Measurements from ENCODE around the gene URB1.
"Not testable (repeated sequence)": the region's sequence is repeated elsewhere in the genome, so short reads cannot be mapped to it uniquely, and the experiment has no call there.

Gene URB1

DNA sequence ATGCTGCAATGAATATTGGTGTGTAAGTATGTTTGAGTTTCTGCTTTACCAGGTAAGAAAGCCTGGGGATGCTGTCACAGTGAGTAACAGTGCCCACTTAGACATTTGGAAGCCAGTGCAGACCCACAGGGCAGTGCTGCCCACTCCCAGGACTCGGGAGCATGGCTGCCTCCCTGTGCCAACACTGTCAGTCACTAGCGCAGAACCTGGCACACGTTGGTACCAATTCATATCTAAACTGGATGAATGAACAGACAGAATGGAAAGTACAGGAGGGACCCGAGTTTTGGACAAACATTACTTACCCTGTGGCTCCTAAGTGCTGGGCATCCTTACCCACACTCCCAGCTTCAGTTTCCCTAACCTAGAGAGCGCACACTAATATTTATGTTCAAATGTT lies 18.1 kb upstream of the URB1 start:
- no peak for DNase-seq

DNA sequence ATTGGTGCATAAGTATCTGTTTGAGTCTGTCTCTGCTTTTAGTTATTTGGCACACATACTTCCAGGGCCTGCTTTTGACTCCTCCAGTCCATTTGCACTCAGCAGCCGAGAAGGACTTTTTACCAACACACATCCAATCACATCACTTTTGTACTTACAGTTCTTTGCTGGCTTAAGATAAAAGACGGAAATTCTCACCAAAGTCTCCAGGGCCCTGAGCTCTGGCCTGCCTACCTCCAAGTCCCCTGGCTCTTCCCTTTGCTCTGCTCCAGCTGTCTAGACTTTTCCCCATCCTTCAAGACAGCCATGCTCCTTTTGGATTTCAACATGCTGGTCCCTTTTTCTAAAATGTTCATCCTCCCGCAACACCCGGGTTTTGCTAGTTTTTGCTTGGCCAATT lies 17.5 kb upstream of the URB1 start:
- no peak for DNase-seq

DNA sequence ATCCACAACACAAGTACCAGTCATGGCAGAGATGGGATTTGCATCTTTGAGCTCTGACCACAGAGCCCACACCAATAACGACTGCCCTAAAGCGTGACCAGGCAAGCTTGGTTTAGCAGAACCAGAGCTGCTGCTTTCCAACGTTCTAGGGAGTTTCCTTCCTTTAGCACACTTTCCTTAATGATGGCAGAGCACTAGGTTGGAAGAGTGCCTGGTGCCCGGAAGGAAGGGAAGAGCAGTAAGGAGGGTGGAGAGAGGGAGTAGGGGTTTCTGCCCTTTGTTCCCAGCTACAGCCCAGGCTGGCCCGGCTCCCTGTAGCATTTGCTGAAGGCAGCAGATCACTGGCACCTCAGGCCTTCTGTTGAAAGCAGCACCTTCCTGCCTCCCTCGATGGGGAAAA lies 13.6 kb upstream of the URB1 start:
- DNase-seq, result no peak

DNA sequence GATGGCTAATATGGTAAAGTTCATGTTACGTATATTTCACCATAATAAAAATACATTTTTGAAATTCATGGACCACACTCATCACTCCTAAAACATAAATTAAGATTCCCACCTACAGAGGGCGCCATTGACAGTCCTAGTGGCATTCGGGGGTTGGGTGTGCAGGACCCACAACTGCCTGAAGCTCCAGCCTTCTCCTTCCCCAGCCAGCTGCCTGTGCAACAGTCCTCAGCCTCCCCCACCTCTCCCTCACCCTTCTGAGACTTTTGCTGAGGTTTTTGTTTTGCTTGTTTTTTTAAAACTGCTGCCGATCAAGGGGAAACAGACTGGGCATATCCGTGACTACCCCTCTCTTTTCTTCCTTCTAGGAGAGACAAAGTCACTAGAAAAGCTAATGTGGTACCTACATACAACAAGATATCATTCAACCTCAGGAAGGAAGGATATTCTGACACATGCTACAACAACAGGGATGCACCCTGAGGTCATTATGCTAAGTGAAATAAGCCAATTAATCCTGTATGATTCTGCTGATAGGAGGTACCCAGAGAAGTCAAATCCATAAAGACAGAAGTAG lies 10.5 kb upstream of the URB1 start:
- DNase-seq, result no peak

DNA sequence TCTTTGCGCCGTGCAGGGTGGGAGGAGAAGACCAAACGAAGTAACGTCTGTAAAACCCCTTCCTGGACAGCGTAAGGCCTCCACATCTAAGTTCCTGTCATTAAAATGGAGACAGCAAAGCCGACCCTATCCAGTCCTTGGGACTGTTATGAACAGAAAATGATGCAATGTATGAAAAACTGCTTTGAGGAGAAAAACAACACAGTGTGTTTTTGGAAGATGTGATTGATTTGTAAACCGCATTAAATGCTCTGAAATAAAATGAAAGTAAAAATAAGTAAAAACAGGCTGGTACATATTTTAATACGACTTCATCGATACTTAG lies 827 bp upstream of the URB1 start:
- DNase-seq, result no peak

DNA sequence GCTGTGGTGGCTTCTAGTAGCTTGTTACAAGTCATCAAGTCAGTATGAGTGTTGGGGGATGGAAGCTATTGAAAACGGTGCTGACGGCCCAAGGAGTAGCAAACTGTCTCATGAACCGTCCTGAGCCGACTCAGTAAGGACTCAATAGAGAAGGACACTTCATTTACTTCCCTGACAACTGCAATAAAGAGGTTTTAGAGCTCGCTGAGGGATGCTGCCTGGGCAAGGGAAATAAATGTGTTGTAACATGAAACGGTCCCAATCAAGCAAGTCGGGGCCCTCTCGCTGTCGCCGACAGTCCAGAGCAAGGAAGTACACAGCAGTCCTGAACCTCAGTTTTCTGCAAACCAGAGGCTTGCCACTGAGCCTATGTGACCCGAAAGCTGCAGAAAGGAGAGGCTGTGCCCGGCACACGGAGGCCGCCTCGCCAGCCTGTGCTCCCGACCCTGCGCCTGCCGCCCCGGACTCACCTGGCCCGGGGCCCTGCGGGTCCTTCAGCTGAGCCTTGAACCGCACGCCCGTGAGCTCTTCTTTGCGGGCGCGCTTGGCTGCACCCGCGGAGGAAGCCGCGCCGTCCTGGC lies 423 bp downstream of the URB1 start:
- DNase-seq, result no peak

DNA sequence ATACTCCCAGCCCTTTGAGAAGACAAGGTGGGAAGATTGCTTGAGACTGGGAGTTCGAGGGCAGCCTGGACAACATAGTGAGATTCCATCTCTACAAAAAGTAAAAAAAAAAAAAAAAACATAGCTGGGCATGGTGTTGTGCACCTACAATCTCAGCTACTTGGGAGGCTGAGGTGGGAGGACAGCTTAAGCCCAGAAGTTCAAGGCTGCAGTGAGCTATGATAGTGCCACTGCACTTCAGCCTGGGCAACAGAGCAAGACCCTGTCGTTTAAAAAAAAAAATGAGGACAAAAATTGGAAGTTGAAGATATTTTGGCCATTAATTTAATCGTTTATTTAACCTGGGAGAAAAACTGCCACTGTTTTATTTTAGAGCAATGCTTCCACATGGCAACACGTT lies 1.1 kb downstream of the URB1 start:
- DNase-seq, result no peak

DNA sequence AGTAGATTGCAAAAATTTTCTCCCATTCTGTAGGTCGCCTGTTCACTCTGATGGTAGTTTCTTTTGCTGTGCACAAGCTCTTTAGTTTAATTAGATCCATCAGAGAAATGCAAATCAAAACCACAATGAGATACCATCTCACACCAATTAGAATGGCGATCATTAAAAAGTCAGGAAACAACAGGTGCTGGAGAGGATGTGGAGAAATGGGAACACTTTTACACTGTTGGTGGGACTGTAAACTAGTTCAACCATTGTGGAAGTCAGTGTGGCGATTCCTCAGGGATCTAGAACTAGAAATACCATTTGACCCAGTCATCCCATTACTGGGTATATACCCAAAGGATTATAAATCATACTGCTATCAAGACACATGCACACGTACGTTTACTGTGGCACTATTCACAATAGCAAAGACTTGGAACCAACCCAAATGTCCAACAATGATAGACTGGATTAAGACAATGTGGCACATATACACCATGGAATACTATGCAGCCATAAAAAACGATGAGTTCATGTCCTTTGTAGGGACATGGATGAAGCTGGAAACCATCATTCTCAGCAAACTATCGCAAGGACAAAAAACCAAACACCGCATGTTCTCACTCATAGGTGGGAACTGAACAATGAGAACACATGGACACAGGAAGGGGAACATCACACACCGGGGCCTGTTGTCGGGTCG lies 2.1 kb downstream of the URB1 start:
- not testable (repeated sequence) for DNase-seq

DNA sequence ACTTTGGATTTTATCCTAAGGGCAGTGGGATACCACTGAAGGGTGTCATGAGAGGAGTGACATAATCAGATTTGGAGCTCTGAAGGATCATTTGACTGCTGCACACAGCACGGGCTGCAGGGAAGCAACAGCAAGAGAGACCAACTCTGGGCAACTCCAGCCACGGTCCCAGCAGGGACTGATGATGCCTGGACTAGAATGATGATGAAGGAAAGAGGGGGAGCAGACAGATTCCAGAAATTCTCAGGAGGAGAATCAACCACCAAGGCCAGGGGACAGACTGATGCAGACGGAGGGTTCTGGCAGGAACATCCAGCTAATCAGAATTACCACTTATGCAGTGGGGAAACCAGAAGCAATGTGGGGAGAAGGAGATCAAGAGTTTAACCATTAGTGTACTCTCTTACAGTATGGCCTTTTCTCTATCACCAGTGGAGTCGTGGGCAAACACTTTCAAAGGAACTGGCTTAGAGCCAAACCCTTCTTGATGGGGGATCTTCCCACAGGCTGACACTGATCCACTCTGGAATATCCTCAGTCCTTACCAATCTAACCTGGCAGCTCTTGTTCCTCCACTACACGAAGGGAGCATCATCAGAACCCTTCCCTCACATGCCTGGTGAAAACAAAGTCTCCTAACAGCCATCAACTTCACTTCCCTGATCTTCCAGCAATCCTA lies 3.3 kb downstream of the URB1 start:
- no peak for DNase-seq

DNA sequence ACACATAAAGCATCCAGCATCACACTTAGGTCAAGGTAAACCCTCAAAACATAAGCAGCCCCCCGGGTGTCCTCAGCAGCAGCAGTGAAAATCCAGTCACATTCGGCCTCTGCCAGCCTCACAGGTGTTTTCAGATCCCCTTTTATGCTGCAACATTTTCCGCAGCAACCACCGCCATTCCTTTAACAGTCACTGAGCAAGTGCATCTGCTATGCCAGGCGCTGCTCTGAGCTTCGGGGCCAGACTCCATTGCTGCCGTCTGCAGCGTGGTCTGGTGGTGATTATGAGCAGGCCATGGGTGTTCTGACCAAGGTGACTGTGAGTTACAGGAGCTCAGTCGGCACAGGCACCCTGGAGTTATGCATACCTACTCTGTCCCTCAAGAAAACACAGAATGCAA lies 4.5 kb downstream of the URB1 start:
- no peak for DNase-seq

DNA sequence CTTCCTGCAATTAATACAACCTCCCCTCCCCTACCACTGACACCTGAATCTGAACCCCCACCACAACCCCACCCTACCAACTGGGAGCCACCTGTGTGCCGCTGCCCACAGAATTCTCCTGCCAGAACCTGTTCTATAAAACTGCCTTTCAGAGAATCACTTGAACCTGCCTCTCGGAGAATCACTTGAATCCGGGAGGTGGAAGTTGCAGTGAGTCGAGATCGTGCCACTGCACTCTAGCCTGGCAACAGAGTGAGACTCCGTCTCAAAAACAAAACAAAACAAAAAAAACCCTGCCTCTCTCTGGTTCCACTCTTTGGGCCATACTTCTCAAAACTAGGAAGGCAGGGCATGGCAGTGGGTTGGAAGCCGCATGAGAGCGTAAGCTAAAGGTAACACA lies 5.7 kb downstream of the URB1 start:
- no peak for DNase-seq

DNA sequence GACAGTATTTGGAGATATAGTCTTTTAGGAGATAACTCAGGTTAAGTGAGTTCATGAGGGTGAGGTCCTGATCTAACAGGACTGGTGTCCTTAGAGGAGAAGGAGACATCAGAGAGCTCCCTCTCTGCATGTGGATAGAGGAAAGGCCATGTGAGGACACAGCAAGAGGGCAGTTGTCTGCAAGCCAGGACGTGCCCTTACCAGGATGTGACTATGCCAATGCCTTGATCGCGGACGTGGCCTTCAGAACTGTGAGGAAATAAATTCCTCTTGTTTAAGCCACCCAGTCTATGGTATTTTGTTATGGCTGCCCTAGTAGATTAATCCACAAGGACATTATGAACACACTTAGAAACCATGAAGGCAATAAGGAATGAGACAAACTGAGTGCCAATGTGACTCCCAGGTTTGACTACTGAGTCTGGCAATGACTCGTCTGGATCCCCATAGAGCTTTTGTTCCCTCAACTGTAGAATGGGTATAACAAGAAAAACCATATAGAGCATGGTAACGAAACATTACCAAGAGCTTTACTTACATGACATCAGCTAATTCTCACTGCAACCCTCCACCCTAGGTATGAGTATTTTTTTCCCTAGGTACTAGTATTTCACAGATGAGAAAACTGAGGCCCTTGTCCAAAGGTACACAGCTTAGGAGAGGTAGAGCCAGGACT lies 6.5 kb downstream of the URB1 start:
- DNase-seq, result no peak

DNA sequence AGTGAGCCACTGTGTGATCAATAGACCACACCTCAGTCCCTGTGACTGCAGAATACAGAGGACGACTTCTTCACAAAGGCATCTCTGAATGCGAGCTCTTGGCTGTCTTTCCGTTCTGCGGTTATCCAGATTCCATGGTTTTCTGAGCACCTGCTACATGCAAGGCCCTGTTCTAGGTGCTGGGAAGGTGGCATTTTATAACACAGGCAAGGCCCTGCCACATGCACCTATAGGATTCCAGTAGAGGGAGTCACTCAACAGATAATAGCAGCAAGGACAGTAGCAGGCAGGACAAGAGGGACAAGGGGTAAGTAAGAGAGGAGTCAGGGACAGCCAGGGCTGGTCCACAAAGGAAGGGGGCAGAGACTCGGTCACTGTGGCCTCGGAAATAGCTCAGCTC lies 9.0 kb downstream of the URB1 start:
- no peak for DNase-seq

DNA sequence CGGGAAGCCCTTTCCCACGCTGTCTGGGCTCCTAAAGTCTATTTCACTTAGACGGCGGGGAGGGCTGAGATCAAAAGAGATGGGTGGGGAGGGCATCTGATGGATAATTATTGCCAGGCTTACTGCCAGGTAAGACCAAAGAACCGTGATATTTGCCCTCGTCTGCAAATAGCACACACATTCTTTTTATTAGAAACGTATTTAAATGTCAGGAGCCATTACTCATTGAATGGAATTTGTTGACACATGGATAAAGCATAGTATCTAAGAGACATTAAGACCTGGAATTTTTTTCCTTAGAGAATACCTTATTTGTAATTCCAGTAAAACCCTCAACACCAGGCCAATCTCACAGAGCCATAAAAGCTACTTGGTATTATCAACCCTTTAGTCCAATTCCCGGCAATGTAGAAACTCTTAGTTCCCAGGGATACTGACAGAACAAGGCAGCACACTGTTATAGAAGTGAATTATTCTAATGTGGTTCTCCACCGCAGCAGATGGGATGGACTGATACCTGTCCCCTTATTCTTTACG lies 10.6 kb downstream of the URB1 start:
- DNase-seq, result no peak

DNA sequence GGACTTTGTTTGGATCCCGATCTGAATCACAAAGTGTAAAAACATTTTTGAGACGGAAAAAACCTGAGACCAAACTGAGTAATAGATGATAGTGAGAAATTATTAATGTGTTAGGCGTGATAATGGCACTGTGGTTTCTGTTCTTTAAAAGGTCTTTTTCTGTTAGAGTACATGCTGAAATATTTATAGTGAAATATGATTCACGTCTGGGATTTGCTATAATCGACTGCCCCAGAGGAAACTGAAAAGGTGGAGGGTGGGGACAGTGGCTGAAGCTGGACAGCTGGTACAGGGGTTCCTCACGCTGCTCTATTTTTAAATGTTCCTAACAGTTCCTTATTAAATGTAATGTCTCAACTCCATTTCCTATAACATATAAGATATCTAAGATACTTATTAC lies 11.2 kb downstream of the URB1 start:
- DNase-seq, result no peak

DNA sequence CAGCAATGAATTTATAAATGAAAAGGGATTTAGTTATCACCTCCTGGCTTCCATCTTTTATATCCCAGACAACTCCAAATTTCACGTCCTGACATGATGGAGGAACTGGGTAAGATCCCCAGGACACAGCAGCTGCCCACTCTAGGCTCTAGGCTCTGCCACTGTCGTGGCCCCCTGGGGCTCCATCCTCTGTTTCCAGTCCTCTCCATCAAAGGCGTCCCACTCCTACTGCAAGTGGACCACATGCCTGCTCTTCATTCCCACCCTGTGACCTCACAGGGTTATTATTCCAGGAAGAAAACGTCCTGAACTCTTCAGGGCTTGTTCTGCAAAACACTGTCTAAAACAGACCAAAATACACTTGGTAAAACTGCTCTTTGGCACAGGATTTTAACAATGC lies 11.9 kb downstream of the URB1 start:
- no peak for DNase-seq

DNA sequence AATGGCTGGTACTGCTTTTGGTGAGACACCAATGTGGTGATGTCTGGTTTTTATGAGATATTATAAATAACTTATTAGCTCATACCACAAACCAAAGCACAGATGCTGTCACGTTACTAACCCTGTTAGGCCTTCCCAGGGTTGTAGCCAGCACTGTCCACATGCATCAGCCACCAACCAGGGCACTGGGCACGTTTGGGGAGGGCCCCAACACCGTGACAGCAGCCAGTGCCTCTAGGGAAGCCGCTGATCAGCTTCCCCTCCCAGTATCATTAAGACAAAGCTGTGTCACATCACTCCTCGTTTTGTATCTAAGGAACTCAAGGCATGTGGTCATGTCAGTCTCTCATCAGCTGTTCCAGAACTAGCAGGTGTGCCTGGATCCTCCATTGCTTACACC lies 13.9 kb downstream of the URB1 start:
- no peak for DNase-seq

DNA sequence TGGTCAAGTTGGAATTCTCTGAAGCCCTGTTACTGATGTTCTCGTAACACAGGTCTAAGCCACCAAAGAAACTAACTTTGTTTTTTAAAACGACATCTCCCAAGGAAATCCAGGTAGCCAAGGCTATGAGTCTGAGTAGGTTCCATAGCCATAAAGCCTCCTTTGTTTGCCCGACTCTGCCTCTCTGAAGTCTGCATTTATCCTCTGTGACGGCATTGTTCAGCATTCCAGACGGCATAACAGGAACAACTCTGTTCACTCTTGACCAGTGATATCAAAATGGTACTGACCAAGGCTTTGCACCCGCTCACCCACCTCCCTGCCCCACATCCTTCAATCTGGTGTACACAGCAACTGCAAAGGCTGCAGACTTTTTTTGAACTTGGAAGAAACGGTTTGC lies 14.8 kb downstream of the URB1 start:
- DNase-seq, result no peak

DNA sequence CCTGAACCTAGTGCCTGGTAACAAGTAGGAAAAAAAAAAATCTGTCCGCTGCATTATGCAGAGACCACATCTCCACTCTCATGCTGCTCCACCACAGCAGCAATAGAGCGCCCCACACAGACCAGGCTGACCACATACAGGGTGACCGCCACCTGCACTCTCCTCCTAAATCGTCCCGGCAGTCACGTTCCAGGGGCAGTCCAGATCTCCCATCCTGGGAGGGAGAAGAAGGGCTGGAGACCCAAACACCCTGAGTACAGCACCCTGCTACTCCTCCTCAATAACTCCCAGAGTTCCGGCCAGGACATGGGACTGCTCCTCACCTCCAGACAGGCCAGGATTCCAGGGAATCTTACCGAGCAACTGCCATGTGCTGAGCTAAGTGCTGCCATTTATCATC lies 15.3 kb downstream of the URB1 start:
- no peak for DNase-seq

DNA sequence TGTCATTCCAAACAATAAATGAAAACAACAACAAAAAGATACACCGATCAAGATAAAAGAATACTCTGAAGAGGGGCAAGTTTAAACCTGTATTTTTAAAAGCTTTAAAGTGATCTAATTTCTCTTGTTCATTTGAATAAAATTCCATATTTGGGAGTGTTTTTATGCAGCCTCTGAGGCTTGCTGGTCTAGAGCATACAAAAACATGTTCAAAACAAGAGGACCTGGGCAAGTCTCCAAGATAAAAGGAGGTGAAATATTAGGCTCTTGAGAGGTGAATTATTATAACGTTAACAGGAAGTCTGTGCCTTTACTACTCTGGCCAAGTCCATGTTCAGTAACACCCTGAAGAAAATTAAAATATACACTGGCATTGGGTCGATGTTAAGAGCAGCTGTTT lies 20.1 kb downstream of the URB1 start:
- no peak for DNase-seq

DNA sequence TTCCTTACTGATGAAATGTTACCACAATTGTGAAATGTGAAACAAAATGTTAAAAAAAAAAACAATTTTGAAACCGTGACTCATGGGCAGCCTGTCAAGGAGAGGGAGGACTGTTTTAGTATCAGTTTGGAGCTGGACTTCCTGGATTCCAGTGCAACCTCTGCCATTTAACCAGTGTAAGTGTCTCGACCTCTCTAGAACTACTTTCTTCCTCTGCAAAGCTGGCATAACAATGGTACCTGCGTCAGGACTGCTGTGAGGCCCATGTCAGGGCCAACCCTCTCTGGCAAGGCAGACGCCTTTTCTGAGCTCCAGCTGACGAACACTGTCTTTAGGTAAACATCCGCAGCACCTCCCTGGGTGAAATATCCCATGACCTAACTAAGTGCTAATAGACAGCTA lies 20.9 kb downstream of the URB1 start:
- DNase-seq, result no peak

DNA sequence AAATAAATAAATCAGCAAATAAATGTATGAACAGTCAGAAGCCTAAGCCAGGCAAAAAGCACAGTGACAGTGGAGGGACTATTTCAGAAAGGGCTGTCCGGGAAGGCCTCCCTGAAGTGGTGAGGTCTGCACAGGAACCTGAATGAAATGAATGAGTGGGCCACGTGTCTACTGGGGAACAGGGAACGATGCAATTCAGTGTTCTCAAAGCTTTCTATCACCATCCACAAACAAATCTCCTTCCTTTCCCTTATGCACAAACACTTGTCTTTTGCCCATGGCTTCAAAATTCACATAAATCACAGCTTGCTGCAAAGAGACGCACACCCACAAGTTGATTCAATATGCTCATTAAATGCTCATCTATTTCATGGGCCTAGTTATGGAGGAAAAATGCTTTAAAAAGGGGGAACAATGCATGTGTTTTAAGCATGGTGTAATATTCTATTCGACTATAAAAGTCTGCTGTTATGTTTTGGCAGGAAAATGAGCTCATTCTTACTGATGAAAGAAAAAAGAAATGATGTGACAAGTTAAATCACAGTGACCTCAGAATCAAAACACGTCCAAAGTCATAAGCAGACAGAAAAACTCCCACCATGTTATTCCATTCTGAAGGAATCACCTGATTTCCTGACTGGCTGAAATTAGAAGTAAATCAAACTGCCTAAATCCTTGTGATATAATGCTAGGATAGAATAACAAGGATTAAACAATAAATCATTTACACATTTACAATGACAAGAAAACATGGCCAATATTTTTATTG lies 21.6 kb downstream of the URB1 start:
- DNase-seq, result no peak

DNA sequence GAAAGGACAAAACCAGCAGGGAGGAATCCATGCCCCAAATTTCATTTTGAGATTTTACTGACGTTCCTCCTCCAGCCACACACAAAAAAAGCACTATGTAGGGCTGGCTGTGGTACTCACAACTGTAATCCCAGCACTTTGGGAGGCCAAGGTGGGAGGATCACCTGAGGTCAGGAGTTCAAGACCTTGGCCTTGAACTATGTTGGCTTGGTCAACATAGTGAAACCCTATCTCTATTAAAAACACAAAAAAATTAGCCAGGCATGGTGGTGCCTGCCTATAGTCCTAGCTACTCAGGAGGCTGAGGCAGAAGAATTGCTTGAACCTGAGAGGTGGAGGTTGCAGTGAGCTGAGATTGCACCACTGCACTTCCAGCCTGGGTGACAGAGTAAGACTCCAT lies 23.9 kb downstream of the URB1 start:
- DNase-seq, result not testable (repeated sequence)

Measured in KG1 (cell line).